UCSD-AML1 (cell line): ENCODE data around the gene BAZ1A.
"Not testable (repeated sequence)": the region's sequence is repeated elsewhere in the genome, so short reads cannot be mapped to it uniquely, and the experiment has no call there.

Source experiments
- DNase-seq: peaks from one replicate; lab custom pipeline; 2025; ENCODE audit not compliant: unreplicated experiment; lab: John Stamatoyannopoulos, UW

The BAZ1A gene

GRCh38 chr14:34858765-34859164 is 16.4 kb downstream of the BAZ1A start:
- DNase-seq, result no peak

GRCh38 chr14:34857689-34858449 is 17.3 kb downstream of the BAZ1A start:
- DNase-seq, result no peak

- DNase-seq, result no peak
These were observed 22.1 kb downstream of the BAZ1A start for GRCh38 chr14:34853041-34853440.

DNA sequence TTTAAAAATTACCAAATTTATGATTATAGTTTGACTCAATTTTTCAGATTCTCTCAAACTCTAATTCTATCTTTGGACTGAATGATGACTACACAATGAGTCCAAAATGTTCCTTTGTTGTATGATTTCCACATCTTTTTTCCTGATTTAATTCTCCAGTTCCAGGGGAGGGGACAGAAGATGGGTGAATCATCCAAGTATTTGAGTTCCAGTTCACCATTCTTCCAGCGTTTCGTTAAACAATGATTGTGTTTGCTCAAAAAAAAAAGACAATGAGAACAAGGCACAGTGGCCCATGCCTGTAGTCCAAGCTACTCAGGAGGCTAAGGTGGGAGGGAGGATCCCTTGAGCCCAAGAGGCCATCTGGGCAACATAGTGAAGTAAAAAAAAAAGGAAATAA is 23.8 kb downstream of the BAZ1A start:
- no peak for DNase-seq

DNA sequence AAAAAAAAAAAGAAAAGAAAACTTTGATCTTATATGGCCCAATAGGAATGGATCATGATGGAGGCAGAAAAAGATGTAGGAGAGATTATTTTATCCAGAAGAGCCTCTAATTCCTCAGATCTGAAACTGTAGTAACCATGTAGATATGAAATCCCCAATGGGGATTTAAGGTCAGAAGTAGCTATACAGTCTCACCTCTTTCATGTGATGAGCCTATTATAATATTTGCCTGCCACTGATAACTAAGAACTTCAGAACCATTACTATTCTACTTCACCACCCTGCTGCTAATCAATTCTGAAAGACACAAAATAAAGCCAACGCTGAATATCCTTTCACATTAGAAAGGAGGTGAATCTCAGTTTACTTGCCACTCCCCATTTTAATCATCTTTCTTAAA is 29.3 kb downstream of the BAZ1A start:
- no peak for DNase-seq

- DNase-seq, result no peak
These were observed 32.1 kb downstream of the BAZ1A start for GRCh38 chr14:34843011-34843554.

DNA sequence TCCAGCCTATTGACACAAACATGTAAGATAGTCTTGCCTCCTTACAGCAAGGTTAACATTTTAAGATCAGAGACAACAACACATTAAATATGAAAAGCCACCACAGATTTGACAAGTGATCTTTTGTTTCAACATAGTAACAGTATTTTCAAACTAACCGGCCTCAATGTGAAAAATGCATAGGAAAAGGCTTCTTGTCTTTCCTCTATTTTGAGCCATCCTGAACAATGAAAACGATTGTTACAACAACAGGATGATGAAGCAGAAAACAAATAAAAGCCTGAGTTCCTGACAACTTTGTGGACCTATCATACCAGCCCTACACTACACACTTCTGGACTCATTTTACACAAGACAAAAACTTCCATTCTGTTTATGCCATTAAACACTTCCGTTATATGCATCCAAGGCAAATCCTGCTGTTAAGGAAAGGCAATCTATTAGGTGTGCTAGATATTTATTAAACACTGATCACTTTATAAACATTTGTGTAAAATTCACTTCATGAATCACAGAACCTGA is 37.3 kb downstream of the BAZ1A start:
- DNase-seq, result no peak

GRCh38 chr14:34835312-34835711 is 39.8 kb downstream of the BAZ1A start:
- DNase-seq, result no peak

GRCh38 chr14:34833549-34834523 is 41.3 kb downstream of the BAZ1A start:
- DNase-seq, result no peak

DNA sequence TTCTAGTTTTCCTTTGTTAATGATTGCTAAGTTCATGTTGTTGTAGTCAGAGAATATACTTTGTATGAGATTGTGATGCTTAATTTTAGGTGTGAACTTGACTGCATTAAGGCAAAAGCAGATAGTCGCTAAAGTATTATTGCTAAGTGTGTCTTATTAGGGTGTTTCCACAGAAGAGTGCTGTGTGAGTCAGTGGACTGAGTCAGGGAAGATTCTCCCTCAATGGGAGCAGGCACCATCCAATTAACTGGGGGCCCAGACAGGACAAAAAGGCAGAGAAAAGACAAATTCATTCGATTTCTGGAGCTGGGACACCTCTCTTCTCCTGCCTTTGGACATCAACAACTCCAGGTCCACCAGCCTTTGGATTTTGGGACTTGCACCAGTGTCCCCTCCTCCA is 48.5 kb downstream of the BAZ1A start:
- no peak for DNase-seq

DNA sequence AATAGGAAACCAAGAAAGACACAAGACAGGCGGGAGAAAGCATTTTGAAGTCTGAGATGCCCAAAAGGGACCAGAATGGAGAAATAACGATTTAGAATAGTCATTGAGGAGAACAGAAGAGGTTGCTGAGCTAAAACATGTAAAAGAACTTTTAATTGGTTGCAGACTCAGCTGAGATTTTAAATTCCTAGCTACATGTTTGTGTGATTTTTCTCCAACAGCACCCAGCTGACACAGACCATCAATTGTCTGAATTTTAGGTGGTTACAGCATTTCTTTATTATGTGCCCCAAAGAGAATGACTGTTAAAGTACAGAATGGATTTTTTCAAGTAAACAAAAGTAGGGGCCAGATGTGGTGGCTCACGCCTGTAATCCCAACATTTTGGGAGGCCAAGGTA is 50.3 kb downstream of the BAZ1A start:
- no peak for DNase-seq

- no peak for DNase-seq
These were observed 50.9 kb downstream of the BAZ1A start for GRCh38 chr14:34824256-34824655.

DNA sequence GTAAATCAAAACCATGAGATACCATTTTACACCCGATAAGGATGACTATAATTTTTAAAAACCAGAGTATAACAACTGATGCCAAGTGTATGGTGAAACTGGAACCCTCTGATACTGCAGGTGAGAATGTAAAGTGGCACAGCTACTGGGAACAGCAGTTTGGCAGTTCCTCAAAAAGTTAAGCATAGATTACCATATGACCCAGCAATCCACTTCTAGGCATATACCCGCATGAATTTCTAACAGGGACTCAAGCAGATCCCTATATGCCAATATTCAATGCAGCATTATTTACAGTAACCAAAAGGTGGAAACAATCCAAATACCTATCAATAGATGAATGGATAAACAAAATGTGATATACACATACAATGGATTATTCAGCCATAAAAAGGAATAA is 57.4 kb downstream of the BAZ1A start:
- DNase-seq, result no peak

GRCh38 chr14:34810028-34810427 is 65.1 kb downstream of the BAZ1A start:
- no peak for DNase-seq

GRCh38 chr14:34806257-34806656 is 68.9 kb downstream of the BAZ1A start:
- no peak for DNase-seq

- no peak for DNase-seq
These were observed 70.2 kb downstream of the BAZ1A start for GRCh38 chr14:34804933-34805332.

DNA sequence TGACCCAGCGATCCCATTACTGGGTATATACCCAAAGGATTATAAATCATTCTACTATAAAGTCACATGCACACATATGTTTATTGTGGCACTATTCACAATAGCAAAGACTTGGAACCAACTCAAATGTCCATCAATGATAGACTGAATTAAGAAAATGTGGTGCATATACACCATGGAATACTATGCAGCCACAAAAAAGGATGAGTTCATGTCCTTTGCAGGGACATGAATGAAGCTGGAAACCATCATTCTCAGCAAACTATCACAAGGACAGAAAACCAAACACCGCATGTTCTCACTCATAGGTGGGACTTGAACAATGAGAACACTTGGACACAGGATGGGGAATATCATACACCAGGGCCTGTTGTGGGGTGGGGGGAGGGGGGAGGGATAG is 76.3 kb downstream of the BAZ1A start:
- not testable (repeated sequence) for DNase-seq

- no peak for DNase-seq
These were observed 77.2 kb downstream of the BAZ1A start for GRCh38 chr14:34797747-34798583.

GRCh38 chr14:34796902-34797301 is 78.3 kb downstream of the BAZ1A start:
- no peak for DNase-seq

DNA sequence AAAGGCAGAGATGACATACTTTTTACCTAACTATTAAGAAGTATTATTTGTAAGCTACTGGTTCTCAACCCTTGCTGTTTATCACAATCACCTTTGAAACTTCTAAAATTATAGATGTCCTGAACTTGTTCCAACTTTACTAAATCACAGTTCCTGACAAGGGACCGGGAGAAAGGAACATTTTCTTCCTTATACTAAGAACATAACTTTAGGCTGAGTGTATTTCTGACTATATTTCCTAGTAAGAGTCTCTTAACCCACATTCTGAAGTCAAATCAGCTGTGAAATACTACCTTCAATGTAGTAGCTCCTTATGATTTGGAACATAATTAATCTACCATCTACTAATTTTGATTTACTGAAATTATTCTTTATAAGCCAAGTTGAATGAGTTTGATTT is 80.2 kb downstream of the BAZ1A start:
- no peak for DNase-seq

DNA sequence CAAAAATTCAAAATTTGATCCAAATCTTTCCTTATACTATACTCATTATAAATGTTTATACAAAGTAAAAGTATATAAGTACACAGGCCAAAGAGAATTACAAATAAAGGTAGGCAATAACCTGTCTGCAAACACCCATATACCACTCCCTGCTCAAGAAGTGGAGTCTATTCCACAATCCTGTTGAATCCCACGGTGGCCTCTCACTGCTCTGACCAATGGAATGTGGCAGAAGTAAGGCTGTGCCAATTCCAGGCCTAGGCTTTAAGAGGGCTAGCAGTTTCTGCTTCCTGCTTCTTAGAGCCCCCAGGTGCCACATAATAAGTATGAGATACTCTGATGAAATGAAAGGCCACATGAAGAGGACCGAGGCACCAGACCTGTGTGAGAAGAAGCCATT is 80.9 kb downstream of the BAZ1A start:
- no peak for DNase-seq
